SK-N-SH (cell line): ENCODE results near the gene RAB5IF. TPM values are rescaled to one million over a fixed set of nuclear protein-coding genes. Genes with fewer than 3 reads are reported as not detected.
A peak's percentile ranks its signal among the peaks of the same experiment; 100 is the strongest.

Experiments
- CTCF ChIA-PET: fragments of 300-600, 350-600 bp; formaldehyde crosslinking; extraction: SDS; loops from one replicate; lab custom pipeline; 2021; lab: Yijun Ruan, JAX
- POLR2A ChIA-PET: fragments of 350-600 bp; sonication (Branson Sonifier 250); formaldehyde crosslinking; extraction: SDS; loops from one replicate; lab custom pipeline; 2020; ENCODE audit warnings: antibody characterized with exemption, inconsistent platforms; lab: Yijun Ruan, JAX
- DNase-seq: peaks from one replicate; pipeline ENCODE4 v3.0.0; 2012
- H2AFZ ChIP-seq: fragments of 200-600 bp; sonication (generic); 2 replicates; pipeline ENCODE4 v1.8.1; 2016; ENCODE audit warnings: antibody characterized with exemption, mild to moderate bottlenecking, low read depth
- H3F3A ChIP-seq: fragments of 200-600 bp; sonication (generic); replicated peaks from 2 replicates; pipeline ENCODE3; 2016; ENCODE audit warnings: antibody characterized with exemption, mild to moderate bottlenecking; ENCODE audit not compliant: insufficient read depth
- H3K27ac ChIP-seq, 2 experiments: fragments of 200-500 bp in 1 of 2; fragments of 200-600 bp in 1 of 2; sonication (Bioruptor generic) in 1 of 2; sonication (generic), shearing (Covaris generic) in 1 of 2; 2 replicates each; pipeline versions ENCODE4 v1.5.1 to v1.6.1; 2014 to 2016; ENCODE audit warnings: low read depth in 2 of 2, inconsistent platforms in 1 of 2, low read length in 1 of 2, mild to moderate bottlenecking in 1 of 2, mixed read lengths in 1 of 2
- H3K27me3 ChIP-seq: fragments of 200-600 bp; sonication (generic), shearing (Covaris generic); 2 replicates; pipeline ENCODE4 v1.6.1; 2016; ENCODE audit warnings: mixed run types; ENCODE audit not compliant: insufficient read depth
- H3K36me3 ChIP-seq, 2 experiments: fragments of 200-500 bp in 1 of 2; fragments of 200-600 bp in 1 of 2; sonication (Bioruptor generic) in 1 of 2; sonication (generic) in 1 of 2; replicated peaks in 1 of 2; 2 replicates each; pipeline versions ENCODE3 to v1.5.1; 2014 to 2016; ENCODE audit warnings: low read length in 1 of 2, mild to moderate bottlenecking in 1 of 2; ENCODE audit not compliant: insufficient read depth in 2 of 2, control insufficient read depth in 1 of 2
- H3K4me1 ChIP-seq, 2 experiments: fragments of 200-500 bp in 1 of 2; fragments of 200-600 bp in 1 of 2; sonication (Bioruptor generic) in 1 of 2; sonication (generic), shearing (Covaris generic) in 1 of 2; 2 replicates each; pipeline versions ENCODE4 v1.5.1 to v1.6.1; 2014 to 2016; ENCODE audit warnings: low read depth in 1 of 2, low read length in 1 of 2, mixed run types in 1 of 2; ENCODE audit not compliant: insufficient read depth in 2 of 2, control insufficient read depth in 1 of 2
- H3K4me2 ChIP-seq: fragments of 200-600 bp; sonication (generic), shearing (Covaris generic); 2 replicates; pipeline ENCODE4 v1.6.1; 2017; ENCODE audit warnings: mixed run types
- H3K4me3 ChIP-seq, 2 experiments: fragments of 200-500 bp in 1 of 2; fragments of 200-600 bp in 1 of 2; sonication (Bioruptor generic) in 1 of 2; sonication (generic), shearing (Covaris generic) in 1 of 2; 2 replicates each; pipeline versions ENCODE4 v1.5.1 to v1.8.1; 2014 to 2016; ENCODE audit warnings: low read depth in 2 of 2, inconsistent platforms in 1 of 2, low read length in 1 of 2, mild to moderate bottlenecking in 1 of 2, mixed read lengths in 1 of 2, moderate library complexity in 1 of 2
- H3K79me2 ChIP-seq: fragments of 200-600 bp; sonication (generic); 2 replicates; pipeline ENCODE4 v1.8.1; 2017; ENCODE audit warnings: mild to moderate bottlenecking; ENCODE audit not compliant: insufficient read depth
- H3K9ac ChIP-seq: fragments of 200-600 bp; sonication (generic); 2 replicates; pipeline ENCODE4 v1.6.1; 2017; ENCODE audit warnings: mixed run types
- H3K9me2 ChIP-seq: fragments of 200-600 bp; sonication (generic); 2 replicates; pipeline ENCODE4 v1.6.1; 2017; ENCODE audit warnings: mixed run types
- H3K9me3 ChIP-seq: fragments of 200-600 bp; sonication (generic); 2 replicates; pipeline ENCODE4 v1.6.1; 2017; ENCODE audit warnings: mixed run types, mild to moderate bottlenecking, moderate library complexity
- H4K20me1 ChIP-seq: fragments of 200-600 bp; sonication (generic); 2 replicates; pipeline ENCODE4 v1.6.1; 2017; ENCODE audit warnings: mild to moderate bottlenecking, mixed run types; ENCODE audit not compliant: insufficient read depth
- ELF1 ChIP-seq: IDR thresholded peaks from 2 replicates; pipeline ENCODE4 v1.4.0; 2012
- GATA2 ChIP-seq: sonication (generic); formaldehyde crosslinking; IDR thresholded peaks from 2 replicates; pipeline ENCODE4 v1.5.0; 2020; ENCODE audit warnings: mild to moderate bottlenecking, missing genetic modification reagents
- NFIC ChIP-seq: IDR thresholded peaks from 2 replicates; pipeline ENCODE4 v1.4.0; 2012; ENCODE audit warnings: borderline replicate concordance
- NRF1 ChIP-seq: IDR thresholded peaks from 2 replicates; pipeline ENCODE4 v1.6.1; 2012; ENCODE audit warnings: low read depth, mild to moderate bottlenecking, low read length
- TEAD4 ChIP-seq: IDR thresholded peaks from 2 replicates; pipeline ENCODE4 v1.4.0; 2012; ENCODE audit warnings: mild to moderate bottlenecking, borderline replicate concordance; ENCODE audit not compliant: insufficient read depth
- YY1 ChIP-seq: IDR thresholded peaks from 2 replicates; pipeline ENCODE4 v1.4.0; 2012; ENCODE audit warnings: low read depth, mild to moderate bottlenecking
- WGBS: methylation state at CpG from one replicate; pipeline ENCODE4 v1.1.6; 2017; ENCODE audit warnings: low lambda C conversion rate; 5-methylcytosine and 5-hydroxymethylcytosine counted together
- polyA plus RNA-seq, 3 experiments: library from polyadenylated mRNA; depleted of rRNA; stranded (reverse); fragments of >200 nt; gene quantifications; 2 replicates each; pipeline ENCODE4 v1.2.3, GENCODE V29; 2012
- TF ChIP-seq, protein P1 (sequence below): IDR thresholded peaks from 2 replicates; pipeline ENCODE4 v1.4.0; 2012; ENCODE audit warnings: low read depth, borderline replicate concordance
- TF ChIP-seq, protein P2 (sequence below): IDR thresholded peaks from 2 replicates; pipeline ENCODE4 v1.6.1; 2012; ENCODE audit warnings: mild to moderate bottlenecking, low read depth, low read length, moderate library complexity

Gene RAB5IF
- polyA plus RNA-seq, 1 of the 3 experiments (the other 2 are of a cell fraction): 91.1 TPM

DNA sequence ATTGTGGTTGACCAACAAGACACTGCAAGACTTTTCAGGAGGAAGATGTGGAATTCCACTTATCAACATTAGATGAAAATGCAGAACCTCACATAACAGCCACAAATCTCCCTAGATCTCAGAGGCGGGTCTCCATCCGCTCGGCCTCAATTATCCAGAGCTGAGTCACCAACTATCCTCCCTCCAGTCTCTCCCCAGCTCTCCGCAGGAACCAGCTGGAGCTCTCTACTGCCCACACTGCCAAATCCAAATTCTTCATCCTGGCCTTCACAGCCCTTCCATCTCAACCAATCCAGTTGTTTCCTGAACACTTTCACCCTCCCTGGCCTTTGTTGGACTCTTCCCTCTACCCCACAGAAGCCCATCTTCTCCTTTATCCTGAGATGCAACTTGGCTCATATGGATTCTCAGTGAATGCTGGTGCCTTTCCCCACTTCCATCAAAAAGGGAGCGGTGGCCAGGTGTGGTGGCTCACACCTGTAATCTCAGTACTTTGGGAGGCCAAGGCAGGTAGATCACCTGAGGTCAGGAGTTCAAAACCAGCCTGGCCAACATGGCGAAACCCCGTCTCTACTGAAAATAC is 35.6 kb upstream of the RAB5IF start (continued):
- TF ChIP-seq, protein P1, sequence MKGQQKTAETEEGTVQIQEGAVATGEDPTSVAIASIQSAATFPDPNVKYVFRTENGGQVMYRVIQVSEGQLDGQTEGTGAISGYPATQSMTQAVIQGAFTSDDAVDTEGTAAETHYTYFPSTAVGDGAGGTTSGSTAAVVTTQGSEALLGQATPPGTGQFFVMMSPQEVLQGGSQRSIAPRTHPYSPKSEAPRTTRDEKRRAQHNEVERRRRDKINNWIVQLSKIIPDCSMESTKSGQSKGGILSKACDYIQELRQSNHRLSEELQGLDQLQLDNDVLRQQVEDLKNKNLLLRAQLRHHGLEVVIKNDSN: no peak

DNA sequence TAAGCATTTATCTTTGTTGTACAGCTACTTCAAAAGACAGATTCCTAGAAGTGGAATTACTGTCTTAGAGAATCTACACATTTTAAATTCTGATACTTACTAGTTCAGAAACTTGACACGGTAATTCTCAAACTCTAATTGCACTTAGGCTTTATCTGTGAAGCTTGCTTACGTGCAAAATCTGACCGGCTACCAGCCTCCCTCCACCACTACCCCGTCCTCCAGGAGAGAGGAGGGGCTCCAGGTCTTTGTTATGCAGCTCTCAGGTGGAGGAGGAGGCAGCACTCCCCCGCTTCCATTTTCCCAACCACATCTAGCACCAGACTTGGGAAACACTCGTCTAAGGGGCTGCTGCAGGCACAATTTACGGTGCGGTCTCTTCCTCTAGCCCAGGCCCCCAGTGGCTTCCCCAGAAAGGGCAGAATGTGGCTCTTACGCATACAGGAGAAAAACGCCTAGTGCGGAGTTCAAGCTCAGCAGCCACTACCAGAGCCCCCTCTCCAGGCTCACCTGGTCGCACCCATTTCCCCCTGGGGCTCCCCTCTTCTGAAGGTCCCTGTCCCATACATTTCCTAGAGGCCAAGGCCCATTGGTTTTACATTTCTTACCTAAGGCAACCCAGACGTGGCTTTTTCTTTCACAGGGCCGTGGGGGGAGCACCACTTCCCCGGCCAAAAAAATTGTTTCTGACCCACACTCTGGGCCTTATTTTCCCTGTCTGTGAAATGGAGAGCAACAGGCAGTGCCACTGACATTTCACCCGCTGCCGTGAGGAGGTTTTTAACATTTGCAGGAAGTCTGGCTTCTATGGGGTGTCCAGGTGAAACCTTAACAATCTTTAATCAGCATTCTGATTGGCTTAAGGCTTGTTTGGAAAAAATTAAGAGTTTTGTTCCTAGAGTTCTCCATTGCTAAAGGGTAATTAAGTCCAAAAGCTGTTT is 33.7 kb upstream of the RAB5IF start:
- no peak overlapping the region for H3K4me3 ChIP-seq
- H3K36me3 ChIP-seq: no peaks in the 10 kb centered on the region
- no peaks in the 10 kb centered on the region for H3K27me3 ChIP-seq
- peaks cover 4% of the 10 kb centered on the region; the same call in 1 of the 2 replicates for H4K20me1 ChIP-seq
- H3K9me2 ChIP-seq: no peaks in the 10 kb centered on the region
- H3K9ac ChIP-seq: no peak overlapping the region
- no peak for TF ChIP-seq NRF1
- no peak for TF ChIP-seq TEAD4
- TF ChIP-seq ELF1: no peak
- TF ChIP-seq, protein P2, sequence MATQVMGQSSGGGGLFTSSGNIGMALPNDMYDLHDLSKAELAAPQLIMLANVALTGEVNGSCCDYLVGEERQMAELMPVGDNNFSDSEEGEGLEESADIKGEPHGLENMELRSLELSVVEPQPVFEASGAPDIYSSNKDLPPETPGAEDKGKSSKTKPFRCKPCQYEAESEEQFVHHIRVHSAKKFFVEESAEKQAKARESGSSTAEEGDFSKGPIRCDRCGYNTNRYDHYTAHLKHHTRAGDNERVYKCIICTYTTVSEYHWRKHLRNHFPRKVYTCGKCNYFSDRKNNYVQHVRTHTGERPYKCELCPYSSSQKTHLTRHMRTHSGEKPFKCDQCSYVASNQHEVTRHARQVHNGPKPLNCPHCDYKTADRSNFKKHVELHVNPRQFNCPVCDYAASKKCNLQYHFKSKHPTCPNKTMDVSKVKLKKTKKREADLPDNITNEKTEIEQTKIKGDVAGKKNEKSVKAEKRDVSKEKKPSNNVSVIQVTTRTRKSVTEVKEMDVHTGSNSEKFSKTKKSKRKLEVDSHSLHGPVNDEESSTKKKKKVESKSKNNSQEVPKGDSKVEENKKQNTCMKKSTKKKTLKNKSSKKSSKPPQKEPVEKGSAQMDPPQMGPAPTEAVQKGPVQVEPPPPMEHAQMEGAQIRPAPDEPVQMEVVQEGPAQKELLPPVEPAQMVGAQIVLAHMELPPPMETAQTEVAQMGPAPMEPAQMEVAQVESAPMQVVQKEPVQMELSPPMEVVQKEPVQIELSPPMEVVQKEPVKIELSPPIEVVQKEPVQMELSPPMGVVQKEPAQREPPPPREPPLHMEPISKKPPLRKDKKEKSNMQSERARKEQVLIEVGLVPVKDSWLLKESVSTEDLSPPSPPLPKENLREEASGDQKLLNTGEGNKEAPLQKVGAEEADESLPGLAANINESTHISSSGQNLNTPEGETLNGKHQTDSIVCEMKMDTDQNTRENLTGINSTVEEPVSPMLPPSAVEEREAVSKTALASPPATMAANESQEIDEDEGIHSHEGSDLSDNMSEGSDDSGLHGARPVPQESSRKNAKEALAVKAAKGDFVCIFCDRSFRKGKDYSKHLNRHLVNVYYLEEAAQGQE: no peak
- TF ChIP-seq, protein P1: no peak
- TF ChIP-seq YY1: no peak
- no peak for TF ChIP-seq GATA2 (CRISPR knock-in tag)
- TF ChIP-seq NFIC: no peak
- TF ChIP-seq, all 33 proteins: peak for 0
- Histone ChIP-seq H2AFZ (peak overlapping the region; percentile 91; the same call in 1 of the 2 replicates), H3K4me2 (no peak overlapping the region), H3K79me2 (peaks cover 25% of the 10 kb centered on the region), H3K27ac (no peak overlapping the region; a peak in 1 of 4 replicates), H3F3A (peaks cover 42% of the 10 kb centered on the region), H3K9me3 (no peaks in the 10 kb centered on the region), H3K4me1 (peaks cover 17 to 20% of the 10 kb centered on the region in 2 experiments; a peak in 3 of 4 replicates)
- WGBS: 94% methylated on average over 17 of the region's 17 CpGs
- DNase-seq: no peak
- ChIA-PET CTCF (interaction anchor here (0.7 to 2.1 kb wide), 4 partner anchors 10 to 20 kb away, joined by 3 to 6 read pairs (median 4); no protein-coding TSS in a partner anchor), POLR2A (interaction anchor here (1.4 kb wide), 1 partner anchor 34 kb away, joined by 3 read pairs; the partner anchor contains the start of gene RAB5IF)
